Peyer's patch (tissue), 4 donors: ENCODE data around the gene PFDN2. TPM values are rescaled to one million over a fixed set of nuclear protein-coding genes. Genes with fewer than 3 reads are reported as not detected.

Experiments used
- DNase-seq, 3 donors: peaks; one replicate each; pipeline ENCODE4 v3.0.0-alpha.2; 2017 to 2019
- H3K27ac ChIP-seq, 4 donors: fragments of 200-600 bp; sonication (generic); one replicate each; pipeline ENCODE4 v1.5.1; 2016 to 2019
- H3K27me3 ChIP-seq, 2 donors: fragments of 200-600 bp; sonication (generic); one replicate each; pipeline ENCODE4 v1.5.1; 2019
- H3K36me3 ChIP-seq, 3 donors: fragments of 200-600 bp; sonication (generic); one replicate each; pipeline ENCODE4 v1.5.1; 2016 to 2019
- H3K4me1 ChIP-seq, 4 donors: fragments of 200-600 bp; sonication (generic); one replicate each; pipeline ENCODE4 v1.5.1; 2016 to 2019
- H3K4me3 ChIP-seq, 4 donors: fragments of 200-600 bp; sonication (generic); 1 replicate in 3 of 4; 2 replicates in 1 of 4; pipeline ENCODE4 v1.5.1; 2016 to 2019; ENCODE audit warnings: mild to moderate bottlenecking in 1 of 4
- H3K9me3 ChIP-seq, 4 donors: fragments of 200-600 bp; sonication (generic); one replicate each; pipeline ENCODE4 v1.5.1; 2016 to 2019; ENCODE audit warnings: mild to moderate bottlenecking in 1 of 4
- POLR2A ChIP-seq, 2 donors: fragments of 450-650 bp; IDR thresholded peaks; one replicate each; pipeline ENCODE4 v1.5.1; 2017; ENCODE audit warnings: antibody characterized with exemption in 2 of 2, mild to moderate bottlenecking in 2 of 2, moderate library complexity in 2 of 2
- total RNA-seq, 4 donors: library from RNA; depleted of rRNA; stranded (reverse); fragments of >200 nt; gene quantifications; one replicate each; pipeline ENCODE4 v1.1.0, GENCODE V29; 2016
- TF ChIP-seq, protein P1 (sequence below), 6 experiments: fragments of 450-650 bp in 4 of 6; fragments of 200-600 bp in 2 of 6; sonication (generic) in 1 of 6; IDR thresholded peaks; one replicate each; pipeline ENCODE4 v1.5.1; 2017 to 2019; ENCODE audit warnings: antibody characterized with exemption in 6 of 6, mild to moderate bottlenecking in 3 of 6, moderate library complexity in 1 of 6

Gene PFDN2
- total RNA-seq, 4 donors from 2014 or later = 11.6 to 68.5 (median 15.2) TPM

DNA sequence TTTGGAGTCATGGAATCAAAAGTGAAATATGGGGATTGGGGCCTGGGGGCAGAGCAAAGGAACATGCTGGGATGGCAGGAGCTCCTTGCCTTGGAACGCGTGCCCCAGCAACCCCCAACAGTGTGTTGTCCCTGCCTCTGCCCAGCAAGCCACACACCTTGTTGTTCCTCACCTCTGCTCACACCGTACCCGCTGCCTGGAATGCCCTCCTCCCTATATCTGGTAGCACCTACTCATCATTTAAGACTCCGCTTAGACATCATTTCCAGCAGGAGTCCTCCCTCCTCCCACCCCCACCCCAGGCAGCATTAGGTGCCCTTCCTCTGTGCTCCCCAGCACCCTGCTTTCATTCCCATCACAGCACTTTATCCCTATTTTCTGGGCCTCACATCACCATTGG is 36.3 kb downstream of the PFDN2 start:
- DNase-seq = no peak
- Histone ChIP-seq H3K4me3 (no peak overlapping the region), H3K4me1 (peaks cover 0 to 10% (median 0%) of the 10 kb centered on the region in 4 donors), H3K9me3 (no peaks in the 10 kb centered on the region), H3K27ac (no peak overlapping the region), H3K36me3 (no peaks in the 10 kb centered on the region), H3K27me3 (no peaks in the 10 kb centered on the region)
- TF ChIP-seq, protein P1, sequence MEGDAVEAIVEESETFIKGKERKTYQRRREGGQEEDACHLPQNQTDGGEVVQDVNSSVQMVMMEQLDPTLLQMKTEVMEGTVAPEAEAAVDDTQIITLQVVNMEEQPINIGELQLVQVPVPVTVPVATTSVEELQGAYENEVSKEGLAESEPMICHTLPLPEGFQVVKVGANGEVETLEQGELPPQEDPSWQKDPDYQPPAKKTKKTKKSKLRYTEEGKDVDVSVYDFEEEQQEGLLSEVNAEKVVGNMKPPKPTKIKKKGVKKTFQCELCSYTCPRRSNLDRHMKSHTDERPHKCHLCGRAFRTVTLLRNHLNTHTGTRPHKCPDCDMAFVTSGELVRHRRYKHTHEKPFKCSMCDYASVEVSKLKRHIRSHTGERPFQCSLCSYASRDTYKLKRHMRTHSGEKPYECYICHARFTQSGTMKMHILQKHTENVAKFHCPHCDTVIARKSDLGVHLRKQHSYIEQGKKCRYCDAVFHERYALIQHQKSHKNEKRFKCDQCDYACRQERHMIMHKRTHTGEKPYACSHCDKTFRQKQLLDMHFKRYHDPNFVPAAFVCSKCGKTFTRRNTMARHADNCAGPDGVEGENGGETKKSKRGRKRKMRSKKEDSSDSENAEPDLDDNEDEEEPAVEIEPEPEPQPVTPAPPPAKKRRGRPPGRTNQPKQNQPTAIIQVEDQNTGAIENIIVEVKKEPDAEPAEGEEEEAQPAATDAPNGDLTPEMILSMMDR (IDR thresholded peaks at IDR 0.05) = no peak
- no peak for TF ChIP-seq POLR2A (IDR thresholded peaks at IDR 0.05)

DNA sequence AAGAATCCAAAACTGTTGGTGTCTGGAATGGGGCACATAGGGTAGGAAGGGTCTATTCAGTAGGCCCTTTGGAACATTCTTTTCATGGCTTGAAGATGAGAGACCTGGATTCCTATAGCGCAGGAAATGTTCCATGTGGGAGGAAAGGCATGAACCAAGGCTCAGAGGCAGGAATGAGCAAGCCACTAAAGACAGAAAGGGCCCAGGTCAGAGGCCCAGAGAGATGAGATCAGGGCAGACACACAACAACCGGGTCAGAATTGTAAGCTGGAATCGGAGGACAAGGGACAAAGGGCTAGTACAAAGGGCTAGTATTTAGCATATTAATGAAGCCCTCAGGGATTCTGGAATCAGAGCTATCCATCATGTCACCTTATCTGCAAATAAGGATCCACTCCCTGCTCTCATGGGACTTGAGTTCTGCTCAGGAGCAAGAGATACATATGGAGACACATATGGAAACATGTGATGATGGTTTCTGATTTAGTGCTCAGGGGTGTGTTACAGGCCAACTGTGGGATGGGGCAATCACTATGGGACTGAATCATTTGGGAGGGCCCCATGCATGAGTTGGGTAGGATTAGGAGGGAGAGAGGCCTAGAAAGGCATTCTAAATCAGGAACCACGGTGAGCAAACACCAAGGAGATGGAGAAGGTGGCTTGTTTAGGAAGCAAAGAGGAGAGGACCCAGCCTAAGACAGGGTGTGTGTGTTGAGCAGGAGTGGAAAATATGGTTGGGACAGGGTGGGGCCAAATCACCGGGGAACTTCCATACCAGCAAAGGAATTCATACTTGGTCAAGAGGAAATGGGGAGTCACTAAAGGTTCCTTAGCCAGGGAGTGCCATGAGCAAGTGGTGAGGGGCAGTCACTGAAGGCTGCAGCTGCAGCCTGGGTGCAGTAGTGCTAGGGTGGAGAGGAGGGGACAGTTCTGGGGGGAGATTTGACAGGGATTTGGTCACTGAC is 37.1 kb downstream of the PFDN2 start:
- Histone ChIP-seq H3K4me1 (peaks cover 0 to 6% (median 0%) of the 10 kb centered on the region in 4 donors), H3K4me3 (no peak overlapping the region), H3K36me3 (no peaks in the 10 kb centered on the region), H3K27me3 (no peaks in the 10 kb centered on the region), H3K27ac (no peak overlapping the region), H3K9me3 (no peaks in the 10 kb centered on the region)
- TF ChIP-seq POLR2A (IDR thresholded peaks at IDR 0.05) = no peak
- TF ChIP-seq, protein P1 (IDR thresholded peaks at IDR 0.05) = no peak
- DNase-seq = no peak

DNA sequence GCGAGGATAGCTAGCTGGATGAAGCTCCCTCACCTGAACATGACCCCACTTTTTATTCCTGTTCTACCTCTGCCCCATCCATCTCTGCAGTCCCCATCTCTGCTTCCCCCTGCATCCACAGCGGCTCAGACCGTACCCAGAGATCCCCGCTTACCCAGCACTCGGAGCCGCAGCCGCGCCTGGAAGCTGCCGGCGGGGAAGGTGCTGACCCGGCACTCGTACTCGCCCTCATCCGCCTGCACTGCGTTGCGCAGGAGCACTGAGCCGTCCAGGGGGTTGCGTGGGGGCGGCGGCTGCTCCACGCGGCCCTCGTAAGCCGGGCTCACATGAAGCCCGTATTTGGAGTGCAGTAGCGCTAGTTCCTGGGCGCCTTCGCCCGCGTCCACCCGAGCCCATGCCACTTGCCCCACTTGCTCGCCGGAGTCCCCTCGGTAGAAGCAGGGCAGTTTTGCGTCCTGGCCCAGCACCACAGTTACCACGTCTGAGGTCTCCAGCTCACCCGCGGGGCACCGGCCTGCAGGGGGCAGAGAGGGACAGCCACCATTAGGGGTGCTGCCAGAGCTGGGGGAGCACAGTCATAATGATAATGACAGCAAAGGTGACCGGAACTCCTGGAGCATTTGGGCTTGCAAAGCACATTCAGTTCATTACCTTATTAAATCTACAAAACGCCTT is 38.3 kb downstream of the PFDN2 start:
- H3K4me1 ChIP-seq = peaks cover 0 to 6% (median 0%) of the 10 kb centered on the region in 4 donors
- no peaks in the 10 kb centered on the region for H3K27me3 ChIP-seq
- no peak for DNase-seq
- no peaks in the 10 kb centered on the region for H3K36me3 ChIP-seq
- TF ChIP-seq, protein P1 (IDR thresholded peaks at IDR 0.05) = no peak
- TF ChIP-seq POLR2A (IDR thresholded peaks at IDR 0.05) = no peak
- no peaks in the 10 kb centered on the region for H3K9me3 ChIP-seq
- H3K27ac ChIP-seq = no peak overlapping the region
- no peak overlapping the region for H3K4me3 ChIP-seq

- H3K9me3 ChIP-seq = no peaks in the 10 kb centered on the region
- H3K36me3 ChIP-seq = no peaks in the 10 kb centered on the region
- TF ChIP-seq POLR2A (IDR thresholded peaks at IDR 0.05) = no peak
- TF ChIP-seq, protein P1 (IDR thresholded peaks at IDR 0.05) = no peak
- no peaks in the 10 kb centered on the region for H3K27me3 ChIP-seq
- H3K4me3 ChIP-seq = no peak overlapping the region
- no peak overlapping the region for H3K27ac ChIP-seq
- H3K4me1 ChIP-seq = no peaks in the 10 kb centered on the region
- DNase-seq = no peak
Observed at GRCh38 chr1:161077426-161077825, 40.4 kb downstream of the PFDN2 start.

DNA sequence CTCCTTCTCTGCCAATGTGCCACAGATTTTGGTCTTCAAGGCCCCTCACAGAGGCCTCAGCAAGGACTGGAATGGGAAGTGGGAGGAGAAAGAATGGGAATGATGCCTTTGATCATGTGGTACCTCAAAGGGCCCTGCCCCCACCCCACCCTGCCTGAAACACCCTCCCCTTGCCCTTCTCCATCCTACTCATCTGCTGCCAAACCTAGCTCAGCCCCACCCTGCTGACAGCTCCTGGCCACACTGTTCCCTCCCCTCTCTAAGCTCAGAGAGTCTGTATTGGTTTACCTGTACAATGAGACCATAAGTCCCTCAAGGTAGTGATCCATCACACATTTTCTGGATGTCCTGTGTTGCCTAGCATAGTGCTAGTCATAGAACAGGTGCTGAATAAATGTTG is 41.4 kb downstream of the PFDN2 start:
- Histone ChIP-seq H3K27me3 (no peaks in the 10 kb centered on the region), H3K9me3 (no peaks in the 10 kb centered on the region)

More for the DNA sequence above, 41.4 kb downstream of the PFDN2 start:
- Histone ChIP-seq H3K27ac (no peak overlapping the region), H3K36me3 (no peaks in the 10 kb centered on the region), H3K4me1 (no peaks in the 10 kb centered on the region), H3K4me3 (no peak overlapping the region)
- no peak for DNase-seq
- no peak for TF ChIP-seq POLR2A (IDR thresholded peaks at IDR 0.05)
- TF ChIP-seq, protein P1 (IDR thresholded peaks at IDR 0.05) = no peak
